Kidney epithelial cell (primary cell): ENCODE results near the gene ID2. TPM values are rescaled to one million over a fixed set of nuclear protein-coding genes. Genes with fewer than 3 reads are reported as not detected.

ENCODE experiments used
- DNase-seq: peaks from one replicate; pipeline ENCODE4 v3.0.0-alpha.2; 2010; ENCODE audit warnings: low read depth
- H3K27me3 ChIP-seq: 2 replicates; pipeline ENCODE4 v1.6.0; 2011; ENCODE audit warnings: low read length; ENCODE audit not compliant: control insufficient read depth, insufficient read depth
- H3K36me3 ChIP-seq: 2 replicates; pipeline ENCODE4 v1.5.1; 2011; ENCODE audit warnings: low read length; ENCODE audit not compliant: control insufficient read depth, insufficient read depth
- H3K4me3 ChIP-seq: 2 replicates; pipeline ENCODE4 v1.5.1; 2011; ENCODE audit warnings: low read depth, mild to moderate bottlenecking, control low read depth, low read length
- CTCF ChIP-seq: IDR thresholded peaks from 2 replicates; pipeline ENCODE4 v1.5.1; 2011; ENCODE audit warnings: mild to moderate bottlenecking, moderate library complexity, low read length, control low read depth, inconsistent platforms; ENCODE audit not compliant: insufficient read depth, poor library complexity, severe bottlenecking
- total RNA-seq: library from RNA; depleted of rRNA; stranded (reverse); fragments of >200 nt; gene quantifications from 2 replicates; pipeline ENCODE4 v1.2.3, GENCODE V29; 2015

The ID2 gene
- total RNA-seq, 1 donor from 2014 or later: 19.4 TPM

- H3K27me3 ChIP-seq: no peaks in the 10 kb centered on the region
- no peaks in the 10 kb centered on the region for H3K36me3 ChIP-seq
- DNase-seq: peak; percentile 54
- TF ChIP-seq CTCF: peak; percentile 9
- H3K4me3 ChIP-seq: peak overlapping the region; percentile 67
Measured at GRCh38 chr2:8678731-8679566, 2.9 kb upstream of the ID2 start.

DNA sequence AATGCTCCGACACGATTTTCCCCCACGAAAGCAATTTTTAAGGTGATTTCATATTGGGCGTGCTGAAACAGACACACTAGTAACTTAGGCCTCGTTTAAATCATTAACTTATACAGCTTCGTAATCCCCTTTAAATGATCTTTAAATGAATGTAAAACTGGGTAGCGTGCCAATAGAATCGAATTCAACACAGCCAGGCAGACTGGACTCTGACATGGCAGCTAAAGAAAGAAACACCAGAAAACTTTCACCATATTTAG is 2.4 kb upstream of the ID2 start:
- H3K27me3 ChIP-seq: no peaks in the 10 kb centered on the region
- peak overlapping the region; percentile 67 for H3K4me3 ChIP-seq

DNA sequence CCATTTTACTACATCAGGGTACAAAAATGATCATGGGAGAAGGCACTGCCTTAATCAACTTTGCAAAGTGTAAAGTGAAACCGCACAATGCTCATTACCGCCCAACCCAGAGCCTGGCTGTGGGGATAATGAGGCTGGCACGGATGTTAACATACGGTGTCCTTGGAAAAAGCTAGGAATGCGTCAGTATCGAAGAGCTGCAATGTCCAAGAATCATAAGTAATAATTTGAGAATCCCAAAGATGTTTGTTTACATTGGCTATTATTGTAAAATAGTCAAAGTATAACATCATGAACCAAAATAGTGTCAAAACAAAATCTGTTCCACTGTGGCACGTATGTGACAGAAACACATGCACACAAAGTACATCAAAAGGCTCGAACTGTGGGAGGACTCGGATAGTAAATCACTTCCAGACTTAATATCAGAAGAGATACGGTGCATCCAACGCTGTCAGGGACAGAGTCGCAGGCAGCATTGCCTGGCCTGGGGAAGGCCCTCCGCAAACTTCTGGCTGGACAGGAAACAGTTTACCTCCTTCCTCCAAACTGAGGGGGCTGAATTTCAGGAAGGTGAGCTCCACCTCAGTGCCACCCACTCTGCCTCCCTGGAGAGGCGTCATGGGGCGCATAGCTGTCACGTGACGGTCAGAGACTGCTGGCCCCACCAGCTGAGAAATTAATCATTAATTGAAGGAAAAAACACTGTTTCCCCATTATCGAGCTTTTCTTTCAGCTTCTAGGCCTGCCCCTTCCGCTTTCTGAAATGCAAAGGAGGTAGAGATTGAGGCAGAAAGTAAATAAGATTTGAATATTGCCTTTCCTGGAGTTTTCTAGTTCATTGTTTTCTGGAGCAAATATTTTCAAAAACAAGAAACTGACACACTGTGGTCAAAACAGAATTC is 1.8 kb upstream of the ID2 start:
- no peaks in the 10 kb centered on the region for H3K27me3 ChIP-seq
- TF ChIP-seq CTCF: no peak
- H3K4me3 ChIP-seq: peak overlapping the region; percentile 67
- H3K36me3 ChIP-seq: no peaks in the 10 kb centered on the region
- peak; percentile 56 for DNase-seq

More for the DNA sequence above, 2.4 kb upstream of the ID2 start:
- no peaks in the 10 kb centered on the region for H3K36me3 ChIP-seq
- no peak for DNase-seq
- no peak for TF ChIP-seq CTCF

- DNase-seq: no peak
- no peak for TF ChIP-seq CTCF
Measured at GRCh38 chr2:8680822-8681760, 765 bp upstream of the ID2 start.

DNA sequence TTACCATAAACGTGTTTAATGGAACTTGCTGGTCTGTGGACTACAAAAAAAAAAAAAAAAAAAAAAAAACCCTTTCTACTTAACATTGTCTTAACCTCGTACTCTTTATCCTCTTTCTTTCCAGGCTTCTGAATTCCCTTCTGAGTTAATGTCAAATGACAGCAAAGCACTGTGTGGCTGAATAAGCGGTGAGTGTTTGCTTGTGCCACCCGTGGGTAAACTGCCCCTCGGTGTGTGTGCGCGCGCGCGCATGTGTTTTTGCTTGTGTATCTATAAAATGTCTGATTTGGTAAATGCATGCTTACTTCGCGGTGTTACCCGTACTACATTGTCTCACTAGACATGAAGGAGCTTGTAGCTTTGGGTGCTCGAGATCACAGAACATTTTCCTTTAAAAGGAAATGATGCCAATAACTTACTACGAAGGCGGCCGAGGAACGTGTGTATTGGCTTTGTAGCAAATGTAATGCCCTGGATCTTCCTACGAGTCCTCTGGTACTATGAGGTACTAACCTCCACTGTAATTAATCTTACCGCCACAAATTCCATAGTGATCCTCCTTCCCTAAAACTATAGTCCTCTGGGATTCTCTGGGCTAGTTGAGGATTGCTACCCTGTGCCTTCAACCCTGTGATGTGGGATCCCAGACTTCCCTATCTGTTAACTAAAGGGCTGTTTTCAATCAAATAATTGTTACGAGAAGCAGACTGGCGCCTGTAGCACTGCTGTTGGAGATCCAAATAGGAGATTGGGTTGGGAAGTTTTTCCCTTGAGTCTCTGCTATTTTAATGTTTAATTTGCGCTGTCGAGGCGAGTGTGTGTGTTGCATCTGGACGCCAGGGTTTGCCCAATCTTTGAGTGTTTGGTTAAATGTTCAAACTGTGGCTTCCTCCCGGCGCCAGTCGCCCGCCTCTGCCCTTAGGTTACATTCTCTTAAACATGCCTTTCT is 1.1 kb downstream of the ID2 start:
- DNase-seq: no peak
- no peaks in the 10 kb centered on the region for H3K27me3 ChIP-seq
- H3K4me3 ChIP-seq: peak overlapping the region; percentile 88
- no peak for TF ChIP-seq CTCF
- no peaks in the 10 kb centered on the region for H3K36me3 ChIP-seq

More at GRCh38 chr2:8680822-8681760, 765 bp upstream of the ID2 start:
- Histone ChIP-seq H3K27me3 (no peaks in the 10 kb centered on the region), H3K36me3 (no peaks in the 10 kb centered on the region), H3K4me3 (peak overlapping the region; percentile 27)
